Psoas muscle (tissue), 8 donors: ENCODE measurements around the gene C6orf89. TPM values are rescaled to one million over a fixed set of nuclear protein-coding genes. Genes with fewer than 3 reads are reported as not detected.

ENCODE experiments used
- ATAC-seq, 4 donors: fragments of 200-7000 bp; cut with Tn5 transposase; one replicate each; pipeline ENCODE4 v1.9.1; 2020; ENCODE audit warnings: moderate library complexity in 3 of 4, mild to moderate bottlenecking in 2 of 4
- DNase-seq, 2 donors: peaks; one replicate each; pipeline ENCODE4 v3.0.0-alpha.2; 2020
- H3K27ac ChIP-seq: fragments of 200-600 bp; one replicate; pipeline ENCODE4 v1.8.0; 2022
- H3K27me3 ChIP-seq, 3 donors: fragments of 200-600 bp in 1 of 3; one replicate each; pipeline versions ENCODE4 v1.6.1 to v1.8.0; 2013 to 2022; ENCODE audit warnings: low read length in 2 of 3, mild to moderate bottlenecking in 2 of 3, moderate library complexity in 1 of 3; ENCODE audit not compliant: insufficient read depth in 3 of 3
- H3K36me3 ChIP-seq, 2 donors: fragments of 200-600 bp in 1 of 2; one replicate each; pipeline versions ENCODE4 v1.6.1 to v1.8.0; 2013 to 2022; ENCODE audit warnings: low read depth in 1 of 2, mild to moderate bottlenecking in 1 of 2, moderate library complexity in 1 of 2; ENCODE audit not compliant: insufficient read depth in 1 of 2
- H3K4me1 ChIP-seq: fragments of 200-600 bp; one replicate; pipeline ENCODE4 v1.8.0; 2022
- H3K4me3 ChIP-seq: fragments of 200-600 bp; one replicate; pipeline ENCODE4 v1.8.0; 2022; ENCODE audit warnings: mild to moderate bottlenecking
- H3K9me3 ChIP-seq: fragments of 200-600 bp; one replicate; pipeline ENCODE4 v1.8.0; 2022
- CTCF ChIP-seq: fragments of 200-600 bp; IDR thresholded peaks from one replicate; pipeline ENCODE4 v1.8.0; 2022; ENCODE audit warnings: antibody characterized with exemption
- WGBS, 3 donors: extraction: QIAGEN DNeasy Blood & Tissue Kit; methylation state at CpG; one replicate each; pipeline versions ENCODE4 v1.1.6 to v1.1.7; 2013; 5-methylcytosine and 5-hydroxymethylcytosine counted together
- intact Hi-C, 2 donors: fragments of 100-400 bp; cut with DNase I; formaldehyde crosslinking; loops; one replicate each; pipeline versions ENCODE4 v1.11.0 to v1.14.2; 2022
- polyA plus RNA-seq, 3 donors: library from polyadenylated mRNA; stranded (reverse); fragments of 200-250 nt; gene quantifications; one replicate each; pipeline ENCODE4 v1.2.3, GENCODE V29; 2013
- total RNA-seq, 4 donors: library from RNA; stranded (reverse); fragmentation: NEBNext Ultra II Directional in 2 of 4; extraction: Animal tissue kit (Norgen Biotek cat#: 25700) in 2 of 4; gene quantifications; one replicate each; pipeline versions ENCODE4 v1.2.1 to v1.2.4, GENCODE V29; 2021 to 2023
- donor health status: healthy with polysubstance abuse.
- donor health status: DM: no; HTN: no; CAD: no; lungs with moderate emphysema.
- donor health status: Bipolar disorder and iron deficiency.
- donor health status: healthy.
- donor health status: DM: yes; HTN: yes; CAD: no.
- donor health status: DM: no; HTN: no; CAD: no.
- donor health status: DM: no; HTN: no; CAD: no.
- donor health status: DM: yes; HTN: yes; CAD: no.

C6orf89 gene
- total and polyA plus RNA-seq, 7 donors: 23.2 to 56.3 (median 49.6) TPM

GRCh38 chr6:36970892-36971842 lies 85.4 kb downstream of the C6orf89 start:
- ATAC-seq (no peak), DNase-seq (no peak)
- no peak for TF ChIP-seq CTCF
- Histone ChIP-seq H3K9me3 (no peaks in the 10 kb centered on the region), H3K27ac (no peak overlapping the region), H3K4me3 (no peak overlapping the region), H3K36me3 (peaks cover 16 to 99% of the 10 kb centered on the region in 2 donors), H3K4me1 (no peaks in the 10 kb centered on the region), H3K27me3 (no peaks in the 10 kb centered on the region)
- WGBS, 3 donors: 87 to 88% (median 87%) methylated on average over 17 of the region's 17 CpGs
- intact Hi-C loops: no loop called here

GRCh38 chr6:36971921-36972673 lies 86.3 kb downstream of the C6orf89 start:
- Histone ChIP-seq H3K9me3 (no peaks in the 10 kb centered on the region), H3K36me3 (peaks cover 18 to 100% of the 10 kb centered on the region in 2 donors), H3K4me1 (no peaks in the 10 kb centered on the region), H3K27me3 (no peaks in the 10 kb centered on the region), H3K4me3 (no peak overlapping the region), H3K27ac (no peak overlapping the region)
- intact Hi-C loops: no loop called here
- ATAC-seq (no peak), DNase-seq (no peak)
- WGBS, 3 donors: 81 to 86% (median 82%) methylated on average over 14 of the region's 14 CpGs
- no peak for TF ChIP-seq CTCF

GRCh38 chr6:36973190-36973589 lies 87.4 kb downstream of the C6orf89 start:
- no peak for ATAC-seq
- WGBS, 3 donors: 85 to 90% (median 87%) methylated on average over 1 of the region's 1 CpG
- Histone ChIP-seq H3K27me3 (no peaks in the 10 kb centered on the region), H3K9me3 (no peaks in the 10 kb centered on the region), H3K4me3 (no peak overlapping the region), H3K27ac (no peak overlapping the region), H3K36me3 (peaks cover 20 to 100% of the 10 kb centered on the region in 2 donors), H3K4me1 (no peaks in the 10 kb centered on the region)
- intact Hi-C loops: no loop called here
- no peak for TF ChIP-seq CTCF
- no peak for DNase-seq

GRCh38 chr6:36973647-36974046 lies 87.9 kb downstream of the C6orf89 start:
- Histone ChIP-seq H3K9me3 (no peaks in the 10 kb centered on the region), H3K27ac (no peak overlapping the region), H3K4me1 (no peaks in the 10 kb centered on the region), H3K36me3 (peaks cover 20 to 99% of the 10 kb centered on the region in 2 donors), H3K4me3 (no peak overlapping the region), H3K27me3 (no peaks in the 10 kb centered on the region)
- DNase-seq (no peak), ATAC-seq (no peak)
- intact Hi-C loops: no loop called here
- TF ChIP-seq CTCF: no peak
- 82 to 89% (median 86%) methylated on average over 4 of the region's 4 CpGs for WGBS, 3 donors
